Upper lobe of left lung (tissue), 4 donors: ENCODE results near the gene CALN1.

Source experiments
- POLR2A ChIP-seq, 4 donors: fragments of 450-650 bp; IDR thresholded peaks; one replicate each; pipeline ENCODE4 v1.5.1; 2016 to 2017; ENCODE audit warnings: antibody characterized with exemption in 4 of 4, mild to moderate bottlenecking in 2 of 4
- POLR2AphosphoS5 ChIP-seq, 2 donors: sonication (generic); formaldehyde crosslinking; IDR thresholded peaks; one replicate each; pipeline ENCODE4 v1.5.1; 2017; ENCODE audit warnings: antibody characterized with exemption in 2 of 2
- TF ChIP-seq, protein P1 (sequence below), 6 experiments: fragments of 450-650 bp in 4 of 6; fragments of 200-600 bp in 2 of 6; sonication (generic) in 2 of 6; IDR thresholded peaks; one replicate each; pipeline ENCODE4 v1.5.1; 2016 to 2019; ENCODE audit warnings: antibody characterized with exemption in 6 of 6

DNA sequence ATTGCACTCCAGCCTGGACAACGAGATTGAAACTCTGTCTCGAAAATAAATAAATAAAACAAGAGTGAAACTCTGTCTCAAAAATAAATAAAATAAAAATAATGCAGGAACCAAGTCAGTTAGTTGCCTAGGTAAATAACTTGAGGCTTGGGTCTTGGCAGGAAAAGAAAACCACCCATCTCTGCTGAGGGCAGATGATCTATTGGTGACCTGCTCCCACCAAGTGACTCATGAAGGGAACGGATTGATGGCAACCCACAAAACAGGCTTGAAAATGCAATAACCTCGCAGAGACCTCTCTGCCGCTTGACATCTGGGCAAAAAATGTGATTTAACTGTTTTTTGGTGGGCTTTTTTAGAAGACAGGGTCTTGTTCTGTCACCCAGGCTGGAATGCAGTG, 86.6 kb downstream of the CALN1 start:
- TF ChIP-seq, protein P1, sequence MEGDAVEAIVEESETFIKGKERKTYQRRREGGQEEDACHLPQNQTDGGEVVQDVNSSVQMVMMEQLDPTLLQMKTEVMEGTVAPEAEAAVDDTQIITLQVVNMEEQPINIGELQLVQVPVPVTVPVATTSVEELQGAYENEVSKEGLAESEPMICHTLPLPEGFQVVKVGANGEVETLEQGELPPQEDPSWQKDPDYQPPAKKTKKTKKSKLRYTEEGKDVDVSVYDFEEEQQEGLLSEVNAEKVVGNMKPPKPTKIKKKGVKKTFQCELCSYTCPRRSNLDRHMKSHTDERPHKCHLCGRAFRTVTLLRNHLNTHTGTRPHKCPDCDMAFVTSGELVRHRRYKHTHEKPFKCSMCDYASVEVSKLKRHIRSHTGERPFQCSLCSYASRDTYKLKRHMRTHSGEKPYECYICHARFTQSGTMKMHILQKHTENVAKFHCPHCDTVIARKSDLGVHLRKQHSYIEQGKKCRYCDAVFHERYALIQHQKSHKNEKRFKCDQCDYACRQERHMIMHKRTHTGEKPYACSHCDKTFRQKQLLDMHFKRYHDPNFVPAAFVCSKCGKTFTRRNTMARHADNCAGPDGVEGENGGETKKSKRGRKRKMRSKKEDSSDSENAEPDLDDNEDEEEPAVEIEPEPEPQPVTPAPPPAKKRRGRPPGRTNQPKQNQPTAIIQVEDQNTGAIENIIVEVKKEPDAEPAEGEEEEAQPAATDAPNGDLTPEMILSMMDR (IDR thresholded peaks at IDR 0.05), result no peak
- TF ChIP-seq POLR2A (IDR thresholded peaks at IDR 0.05), result no peak
- TF ChIP-seq POLR2AphosphoS5 (IDR thresholded peaks at IDR 0.05), result no peak
